WTC11 (cell line): ENCODE measurements around the gene FKBP4. TPM values are rescaled to one million over a fixed set of nuclear protein-coding genes. Genes with fewer than 3 reads are reported as not detected.

Experiments
- ATAC-seq: fragments of 200-7000 bp; cut with Tn5 transposase; 2 replicates; pipeline ENCODE4 v1.10.0; 2021; ENCODE audit warnings: mild to moderate bottlenecking, moderate library complexity
- CTCF ChIA-PET: fragments of 300-600 bp; sonication (Branson Sonifier 250); formaldehyde crosslinking; loops from one replicate; lab custom pipeline; 2021; ENCODE audit warnings: antibody characterized with exemption; lab: Charles Lee
- POLR2A ChIA-PET: fragments of 350-600 bp; sonication (Branson Sonifier 250); formaldehyde crosslinking; loops from one replicate; lab custom pipeline; 2021; ENCODE audit warnings: antibody characterized with exemption; lab: Charles Lee
- DNase-seq: peaks from one replicate; pipeline ENCODE4 v3.0.0; 2021; ENCODE audit warnings: low spot score
- H3K27ac Mint-ChIP-seq: 2 replicates; pipeline ENCODE4 v1.8.0; 2021; ENCODE audit warnings: mixed read lengths
- H3K27me3 Mint-ChIP-seq: 2 replicates; pipeline ENCODE4 v1.8.0; 2021; ENCODE audit warnings: low read depth, mild to moderate bottlenecking, moderate library complexity, mixed read lengths
- H3K36me3 Mint-ChIP-seq: 2 replicates; pipeline ENCODE4 v1.8.0; 2021; ENCODE audit warnings: mixed read lengths
- H3K4me1 Mint-ChIP-seq: 2 replicates; pipeline ENCODE4 v1.8.0; 2022; ENCODE audit warnings: mixed read lengths
- H3K4me3 Mint-ChIP-seq: 2 replicates; pipeline ENCODE4 v1.8.0; 2021; ENCODE audit warnings: mild to moderate bottlenecking, moderate library complexity, mixed read lengths
- H3K9me3 Mint-ChIP-seq: 2 replicates; pipeline ENCODE4 v1.8.0; 2021; ENCODE audit warnings: mixed read lengths
- CREM ChIP-seq: sonication (generic); formaldehyde crosslinking; IDR thresholded peaks from 2 replicates; pipeline ENCODE4 v1.8.1; 2022; ENCODE audit warnings: mild to moderate bottlenecking, missing genetic modification reagents, moderate library complexity
- ESRRA ChIP-seq: sonication (generic); formaldehyde crosslinking; IDR thresholded peaks from 2 replicates; pipeline ENCODE4 v1.8.1; 2022; ENCODE audit warnings: mild to moderate bottlenecking, missing genetic modification reagents, borderline replicate concordance
- ETV6 ChIP-seq: sonication (generic); formaldehyde crosslinking; IDR thresholded peaks from 2 replicates; pipeline ENCODE4 v1.8.1; 2022; ENCODE audit warnings: mild to moderate bottlenecking, missing genetic modification reagents
- FOXK1 ChIP-seq: sonication (generic); formaldehyde crosslinking; IDR thresholded peaks from 2 replicates; pipeline ENCODE4 v1.8.0; 2022; ENCODE audit warnings: mild to moderate bottlenecking, moderate library complexity, missing genetic modification reagents
- NFYB ChIP-seq: sonication (generic); formaldehyde crosslinking; conservative IDR thresholded peaks from 2 replicates; pipeline ENCODE4 v1.8.0; 2022; ENCODE audit warnings: low read depth, missing genetic modification reagents
- ZNF121 ChIP-seq: sonication (generic); formaldehyde crosslinking; IDR thresholded peaks from 2 replicates; pipeline ENCODE4 v1.8.0; 2023; ENCODE audit warnings: missing genetic modification reagents
- total RNA-seq: library from RNA; stranded (reverse); gene quantifications from 3 replicates; pipeline ENCODE4 v1.2.3, GENCODE V29; 2021
- TF ChIP-seq, protein P1 (sequence below): sonication (generic); formaldehyde crosslinking; IDR thresholded peaks from 2 replicates; pipeline ENCODE4 v1.8.0; 2022; ENCODE audit warnings: missing genetic modification reagents
- TF ChIP-seq, protein P2 (sequence below): fragments of 250-450 bp; sonication (Bioruptor Pico); IDR thresholded peaks from 2 replicates; pipeline ENCODE4 v1.9.0; 2021; ENCODE audit warnings: mild to moderate bottlenecking
- TF ChIP-seq, protein P3 (sequence below): sonication (generic); formaldehyde crosslinking; IDR thresholded peaks from 2 replicates; pipeline ENCODE4 v1.8.0; 2022; ENCODE audit warnings: mild to moderate bottlenecking, missing genetic modification reagents
- TF ChIP-seq, protein P4 (sequence below): sonication (generic); formaldehyde crosslinking; IDR thresholded peaks from 2 replicates; pipeline ENCODE4 v1.8.1; 2023; ENCODE audit warnings: mild to moderate bottlenecking, missing genetic modification reagents, moderate library complexity
- TF ChIP-seq, protein P5 (sequence below): sonication (generic); formaldehyde crosslinking; IDR thresholded peaks from 2 replicates; pipeline ENCODE4 v1.8.1; 2022; ENCODE audit warnings: low read depth, mild to moderate bottlenecking, moderate library complexity, missing genetic modification reagents, borderline replicate concordance
- TF ChIP-seq, protein P6 (sequence below): fragments of 250-450 bp; sonication (Bioruptor Pico); IDR thresholded peaks from 2 replicates; pipeline ENCODE4 v1.8.0; 2021; ENCODE audit warnings: mild to moderate bottlenecking
- TF ChIP-seq, protein P7 (sequence below): sonication (generic); formaldehyde crosslinking; IDR thresholded peaks from 2 replicates; pipeline ENCODE4 v1.8.1; 2022; ENCODE audit warnings: low read depth, missing genetic modification reagents, borderline replicate concordance
- TF ChIP-seq, protein P8 (sequence below): sonication (generic); formaldehyde crosslinking; IDR thresholded peaks from 2 replicates; pipeline ENCODE4 v1.8.1; 2023; ENCODE audit warnings: mild to moderate bottlenecking, missing genetic modification reagents
- TF ChIP-seq, protein P9 (sequence below): sonication (generic); formaldehyde crosslinking; IDR thresholded peaks from 2 replicates; pipeline ENCODE4 v1.8.0; 2023; ENCODE audit warnings: missing genetic modification reagents

FKBP4 gene
- total RNA-seq, 1 experiment from 2014 or later, result 257 TPM

DNA sequence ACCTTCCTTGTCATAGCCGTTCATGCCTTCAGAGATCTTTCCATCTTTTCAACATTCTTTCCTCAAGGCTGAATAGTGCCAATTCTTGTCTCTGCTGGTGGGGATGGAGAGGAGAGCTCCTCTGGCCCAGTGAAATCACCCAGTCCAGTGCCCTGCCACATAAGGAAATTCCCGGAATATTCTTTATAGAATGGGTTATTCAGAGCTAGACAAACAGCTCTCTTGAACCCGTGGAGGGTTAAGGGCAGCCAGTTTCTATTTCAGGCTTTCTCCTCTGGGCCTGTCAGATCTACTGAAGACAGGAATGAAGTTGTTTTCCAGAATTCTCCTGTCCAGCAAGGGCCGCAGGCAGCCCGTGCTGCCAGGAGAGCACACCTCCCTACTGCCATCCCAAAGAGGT lies 48.2 kb downstream of the FKBP4 start (continued):
- TF ChIP-seq, protein P1, sequence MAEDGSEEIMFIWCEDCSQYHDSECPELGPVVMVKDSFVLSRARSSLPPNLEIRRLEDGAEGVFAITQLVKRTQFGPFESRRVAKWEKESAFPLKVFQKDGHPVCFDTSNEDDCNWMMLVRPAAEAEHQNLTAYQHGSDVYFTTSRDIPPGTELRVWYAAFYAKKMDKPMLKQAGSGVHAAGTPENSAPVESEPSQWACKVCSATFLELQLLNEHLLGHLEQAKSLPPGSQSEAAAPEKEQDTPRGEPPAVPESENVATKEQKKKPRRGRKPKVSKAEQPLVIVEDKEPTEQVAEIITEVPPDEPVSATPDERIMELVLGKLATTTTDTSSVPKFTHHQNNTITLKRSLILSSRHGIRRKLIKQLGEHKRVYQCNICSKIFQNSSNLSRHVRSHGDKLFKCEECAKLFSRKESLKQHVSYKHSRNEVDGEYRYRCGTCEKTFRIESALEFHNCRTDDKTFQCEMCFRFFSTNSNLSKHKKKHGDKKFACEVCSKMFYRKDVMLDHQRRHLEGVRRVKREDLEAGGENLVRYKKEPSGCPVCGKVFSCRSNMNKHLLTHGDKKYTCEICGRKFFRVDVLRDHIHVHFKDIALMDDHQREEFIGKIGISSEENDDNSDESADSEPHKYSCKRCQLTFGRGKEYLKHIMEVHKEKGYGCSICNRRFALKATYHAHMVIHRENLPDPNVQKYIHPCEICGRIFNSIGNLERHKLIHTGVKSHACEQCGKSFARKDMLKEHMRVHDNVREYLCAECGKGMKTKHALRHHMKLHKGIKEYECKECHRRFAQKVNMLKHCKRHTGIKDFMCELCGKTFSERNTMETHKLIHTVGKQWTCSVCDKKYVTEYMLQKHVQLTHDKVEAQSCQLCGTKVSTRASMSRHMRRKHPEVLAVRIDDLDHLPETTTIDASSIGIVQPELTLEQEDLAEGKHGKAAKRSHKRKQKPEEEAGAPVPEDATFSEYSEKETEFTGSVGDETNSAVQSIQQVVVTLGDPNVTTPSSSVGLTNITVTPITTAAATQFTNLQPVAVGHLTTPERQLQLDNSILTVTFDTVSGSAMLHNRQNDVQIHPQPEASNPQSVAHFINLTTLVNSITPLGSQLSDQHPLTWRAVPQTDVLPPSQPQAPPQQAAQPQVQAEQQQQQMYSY (CRISPR knock-in tag), result no peak
- TF ChIP-seq NFYB (CRISPR knock-in tag) (no peak), ESRRA (CRISPR knock-in tag) (no peak), ETV6 (CRISPR knock-in tag) (no peak)
- TF ChIP-seq, protein P2, sequence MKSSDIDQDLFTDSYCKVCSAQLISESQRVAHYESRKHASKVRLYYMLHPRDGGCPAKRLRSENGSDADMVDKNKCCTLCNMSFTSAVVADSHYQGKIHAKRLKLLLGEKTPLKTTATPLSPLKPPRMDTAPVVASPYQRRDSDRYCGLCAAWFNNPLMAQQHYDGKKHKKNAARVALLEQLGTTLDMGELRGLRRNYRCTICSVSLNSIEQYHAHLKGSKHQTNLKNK (CRISPR knock-in tag), result no peak
- TF ChIP-seq, protein P3, sequence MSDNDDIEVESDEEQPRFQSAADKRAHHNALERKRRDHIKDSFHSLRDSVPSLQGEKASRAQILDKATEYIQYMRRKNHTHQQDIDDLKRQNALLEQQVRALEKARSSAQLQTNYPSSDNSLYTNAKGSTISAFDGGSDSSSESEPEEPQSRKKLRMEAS (CRISPR knock-in tag), result no peak
- TF ChIP-seq, protein P4, sequence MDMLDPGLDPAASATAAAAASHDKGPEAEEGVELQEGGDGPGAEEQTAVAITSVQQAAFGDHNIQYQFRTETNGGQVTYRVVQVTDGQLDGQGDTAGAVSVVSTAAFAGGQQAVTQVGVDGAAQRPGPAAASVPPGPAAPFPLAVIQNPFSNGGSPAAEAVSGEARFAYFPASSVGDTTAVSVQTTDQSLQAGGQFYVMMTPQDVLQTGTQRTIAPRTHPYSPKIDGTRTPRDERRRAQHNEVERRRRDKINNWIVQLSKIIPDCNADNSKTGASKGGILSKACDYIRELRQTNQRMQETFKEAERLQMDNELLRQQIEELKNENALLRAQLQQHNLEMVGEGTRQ (CRISPR knock-in tag), result no peak
- TF ChIP-seq, protein P5, sequence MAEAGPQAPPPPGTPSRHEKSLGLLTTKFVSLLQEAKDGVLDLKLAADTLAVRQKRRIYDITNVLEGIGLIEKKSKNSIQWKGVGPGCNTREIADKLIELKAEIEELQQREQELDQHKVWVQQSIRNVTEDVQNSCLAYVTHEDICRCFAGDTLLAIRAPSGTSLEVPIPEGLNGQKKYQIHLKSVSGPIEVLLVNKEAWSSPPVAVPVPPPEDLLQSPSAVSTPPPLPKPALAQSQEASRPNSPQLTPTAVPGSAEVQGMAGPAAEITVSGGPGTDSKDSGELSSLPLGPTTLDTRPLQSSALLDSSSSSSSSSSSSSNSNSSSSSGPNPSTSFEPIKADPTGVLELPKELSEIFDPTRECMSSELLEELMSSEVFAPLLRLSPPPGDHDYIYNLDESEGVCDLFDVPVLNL (CRISPR knock-in tag), result no peak

DNA sequence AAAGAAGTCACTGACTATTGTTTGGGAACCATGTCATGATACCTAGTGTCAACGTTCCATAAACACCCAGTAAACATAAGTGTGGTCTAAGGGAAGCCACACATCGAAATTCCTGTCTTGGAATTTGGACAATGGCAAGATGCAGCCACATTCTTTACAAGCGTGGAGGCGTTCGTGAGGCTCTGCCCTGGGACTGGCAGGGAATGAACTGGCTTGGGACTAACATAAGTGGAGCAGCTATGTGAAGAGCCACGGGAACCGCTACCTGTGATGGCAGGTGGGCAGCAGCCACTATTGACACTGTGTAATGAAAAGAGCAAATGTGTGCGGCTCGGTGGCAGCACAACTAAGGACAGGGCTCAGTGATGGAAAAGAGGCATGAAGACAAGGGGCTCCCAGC lies 50.0 kb downstream of the FKBP4 start:
- POLR2A ChIA-PET, result interaction anchor here (1.6 kb wide), 1 partner anchor 23 kb away, joined by 4 read pairs; no protein-coding TSS in a partner anchor
- CTCF ChIA-PET, result interaction anchor here (0.8 to 3.9 kb wide), 28 partner anchors 8 to 364 kb away, joined by 3 to 50 read pairs (median 10); partner anchors contain the start of genes FOXM1, ITFG2, NRIP2 and RHNO1
- Mint-ChIP-seq H3K27me3 (no peaks in the 10 kb centered on the region), H3K27ac (peak overlapping the region; percentile 70; the same call in 1 of the 2 replicates), H3K36me3 (peaks cover 2% of the 10 kb centered on the region), H3K4me1 (peaks cover 15% of the 10 kb centered on the region), H3K9me3 (no peaks in the 10 kb centered on the region), H3K4me3 (no peak overlapping the region)
- TF ChIP-seq ZNF121 (CRISPR knock-in tag), result no peak
- TF ChIP-seq, protein P6, sequence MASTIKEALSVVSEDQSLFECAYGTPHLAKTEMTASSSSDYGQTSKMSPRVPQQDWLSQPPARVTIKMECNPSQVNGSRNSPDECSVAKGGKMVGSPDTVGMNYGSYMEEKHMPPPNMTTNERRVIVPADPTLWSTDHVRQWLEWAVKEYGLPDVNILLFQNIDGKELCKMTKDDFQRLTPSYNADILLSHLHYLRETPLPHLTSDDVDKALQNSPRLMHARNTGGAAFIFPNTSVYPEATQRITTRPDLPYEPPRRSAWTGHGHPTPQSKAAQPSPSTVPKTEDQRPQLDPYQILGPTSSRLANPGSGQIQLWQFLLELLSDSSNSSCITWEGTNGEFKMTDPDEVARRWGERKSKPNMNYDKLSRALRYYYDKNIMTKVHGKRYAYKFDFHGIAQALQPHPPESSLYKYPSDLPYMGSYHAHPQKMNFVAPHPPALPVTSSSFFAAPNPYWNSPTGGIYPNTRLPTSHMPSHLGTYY, result no peak
- TF ChIP-seq, protein P7, sequence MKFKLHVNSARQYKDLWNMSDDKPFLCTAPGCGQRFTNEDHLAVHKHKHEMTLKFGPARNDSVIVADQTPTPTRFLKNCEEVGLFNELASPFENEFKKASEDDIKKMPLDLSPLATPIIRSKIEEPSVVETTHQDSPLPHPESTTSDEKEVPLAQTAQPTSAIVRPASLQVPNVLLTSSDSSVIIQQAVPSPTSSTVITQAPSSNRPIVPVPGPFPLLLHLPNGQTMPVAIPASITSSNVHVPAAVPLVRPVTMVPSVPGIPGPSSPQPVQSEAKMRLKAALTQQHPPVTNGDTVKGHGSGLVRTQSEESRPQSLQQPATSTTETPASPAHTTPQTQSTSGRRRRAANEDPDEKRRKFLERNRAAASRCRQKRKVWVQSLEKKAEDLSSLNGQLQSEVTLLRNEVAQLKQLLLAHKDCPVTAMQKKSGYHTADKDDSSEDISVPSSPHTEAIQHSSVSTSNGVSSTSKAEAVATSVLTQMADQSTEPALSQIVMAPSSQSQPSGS (CRISPR knock-in tag), result no peak
- TF ChIP-seq, protein P3 (CRISPR knock-in tag), result no peak
- TF ChIP-seq CREM (CRISPR knock-in tag), result no peak
- TF ChIP-seq, protein P8, sequence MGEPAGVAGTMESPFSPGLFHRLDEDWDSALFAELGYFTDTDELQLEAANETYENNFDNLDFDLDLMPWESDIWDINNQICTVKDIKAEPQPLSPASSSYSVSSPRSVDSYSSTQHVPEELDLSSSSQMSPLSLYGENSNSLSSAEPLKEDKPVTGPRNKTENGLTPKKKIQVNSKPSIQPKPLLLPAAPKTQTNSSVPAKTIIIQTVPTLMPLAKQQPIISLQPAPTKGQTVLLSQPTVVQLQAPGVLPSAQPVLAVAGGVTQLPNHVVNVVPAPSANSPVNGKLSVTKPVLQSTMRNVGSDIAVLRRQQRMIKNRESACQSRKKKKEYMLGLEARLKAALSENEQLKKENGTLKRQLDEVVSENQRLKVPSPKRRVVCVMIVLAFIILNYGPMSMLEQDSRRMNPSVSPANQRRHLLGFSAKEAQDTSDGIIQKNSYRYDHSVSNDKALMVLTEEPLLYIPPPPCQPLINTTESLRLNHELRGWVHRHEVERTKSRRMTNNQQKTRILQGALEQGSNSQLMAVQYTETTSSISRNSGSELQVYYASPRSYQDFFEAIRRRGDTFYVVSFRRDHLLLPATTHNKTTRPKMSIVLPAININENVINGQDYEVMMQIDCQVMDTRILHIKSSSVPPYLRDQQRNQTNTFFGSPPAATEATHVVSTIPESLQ (CRISPR knock-in tag), result no peak
- no peak for TF ChIP-seq FOXK1 (CRISPR knock-in tag)
- TF ChIP-seq, protein P9, sequence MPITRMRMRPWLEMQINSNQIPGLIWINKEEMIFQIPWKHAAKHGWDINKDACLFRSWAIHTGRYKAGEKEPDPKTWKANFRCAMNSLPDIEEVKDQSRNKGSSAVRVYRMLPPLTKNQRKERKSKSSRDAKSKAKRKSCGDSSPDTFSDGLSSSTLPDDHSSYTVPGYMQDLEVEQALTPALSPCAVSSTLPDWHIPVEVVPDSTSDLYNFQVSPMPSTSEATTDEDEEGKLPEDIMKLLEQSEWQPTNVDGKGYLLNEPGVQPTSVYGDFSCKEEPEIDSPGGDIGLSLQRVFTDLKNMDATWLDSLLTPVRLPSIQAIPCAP (CRISPR knock-in tag), result no peak
- no peak for DNase-seq
- no peak for ATAC-seq
